ENCODE data around the gene GJB4. TPM values are rescaled to one million over a fixed set of nuclear protein-coding genes. Genes with fewer than 3 reads are reported as not detected.
"Not testable (repeated sequence)": the region's sequence is repeated elsewhere in the genome, so short reads cannot be mapped to it uniquely, and the experiment has no call there.

GJB4 gene
- total RNA-seq, result not detected

GRCh38 chr1:34759503-34760357 is at the start of gene GJB4:
TSS of gene GJB4 (plus strand) at chr1:34759740. CDS start at chr1:34761255, 1,515 bp downstream.
- CTCF ChIA-PET, result no interaction called here
- H3K9me3 Mint-ChIP-seq, result no peaks in the 10 kb centered on the region
- H3K36me3 Mint-ChIP-seq (ENCODE audit: low read depth), result no peaks in the 10 kb centered on the region
- no peak within 1 kb of the TSS for H3K4me3 Mint-ChIP-seq
- no peak for DNase-seq
- H3K27me3 Mint-ChIP-seq (ENCODE audit: low read depth), result peaks cover 2% of the 10 kb centered on the region
- no peaks in the 10 kb centered on the region for H3K4me1 Mint-ChIP-seq (ENCODE audit: low read depth)
- intact Hi-C loops (cut with micrococcal nuclease), result no loop called here
- no peak within 1 kb of the TSS for H3K27ac Mint-ChIP-seq

GRCh38 chr1:34710812-34711211 is 48.7 kb upstream of the GJB4 start:
- H3K4me3 Mint-ChIP-seq, result no peak overlapping the region
- no peaks in the 10 kb centered on the region for H3K9me3 Mint-ChIP-seq
- DNase-seq, result no peak
- no peak overlapping the region for H3K27ac Mint-ChIP-seq
- peaks cover under 1% of the 10 kb centered on the region for H3K27me3 Mint-ChIP-seq (ENCODE audit: low read depth)
- no peaks in the 10 kb centered on the region for H3K4me1 Mint-ChIP-seq (ENCODE audit: low read depth)
- intact Hi-C loops (cut with micrococcal nuclease), result no loop called here
- CTCF ChIA-PET, result no interaction called here
- H3K36me3 Mint-ChIP-seq (ENCODE audit: low read depth), result no peaks in the 10 kb centered on the region

GRCh38 chr1:34711485-34711884 is 48.1 kb upstream of the GJB4 start:
- DNase-seq, result no peak
- H3K27me3 Mint-ChIP-seq (ENCODE audit: low read depth), result peaks cover 3% of the 10 kb centered on the region
- CTCF ChIA-PET, result no interaction called here
- H3K9me3 Mint-ChIP-seq, result no peaks in the 10 kb centered on the region
- no peak overlapping the region for H3K4me3 Mint-ChIP-seq
- no peak overlapping the region for H3K27ac Mint-ChIP-seq
- H3K4me1 Mint-ChIP-seq (ENCODE audit: low read depth), result no peaks in the 10 kb centered on the region
- no peaks in the 10 kb centered on the region for H3K36me3 Mint-ChIP-seq (ENCODE audit: low read depth)
- intact Hi-C loops (cut with micrococcal nuclease), result no loop called here

- CTCF ChIA-PET, result no interaction called here
- intact Hi-C loops (cut with micrococcal nuclease), result no loop called here
- H3K9me3 Mint-ChIP-seq, result no peaks in the 10 kb centered on the region
- no peak overlapping the region for H3K4me3 Mint-ChIP-seq
- H3K4me1 Mint-ChIP-seq (ENCODE audit: low read depth), result no peaks in the 10 kb centered on the region
- H3K27ac Mint-ChIP-seq, result no peak overlapping the region
- no peaks in the 10 kb centered on the region for H3K36me3 Mint-ChIP-seq (ENCODE audit: low read depth)
- H3K27me3 Mint-ChIP-seq (ENCODE audit: low read depth), result peaks cover 3% of the 10 kb centered on the region
- no peak for DNase-seq
Measured at GRCh38 chr1:34712007-34712688, 47.4 kb upstream of the GJB4 start.

- DNase-seq, result no peak
- Mint-ChIP-seq H3K36me3 (ENCODE audit: low read depth) (no peaks in the 10 kb centered on the region), H3K9me3 (no peaks in the 10 kb centered on the region), H3K4me1 (ENCODE audit: low read depth) (no peaks in the 10 kb centered on the region), H3K27ac (no peak overlapping the region), H3K27me3 (ENCODE audit: low read depth) (peaks cover 7% of the 10 kb centered on the region), H3K4me3 (no peak overlapping the region)
- intact Hi-C loops (cut with micrococcal nuclease), result no loop called here
- CTCF ChIA-PET, result no interaction called here
Measured at GRCh38 chr1:34713443-34713842, 46.1 kb upstream of the GJB4 start.

- no peak overlapping the region for H3K4me3 Mint-ChIP-seq
- no peaks in the 10 kb centered on the region for H3K36me3 Mint-ChIP-seq (ENCODE audit: low read depth)
- no peaks in the 10 kb centered on the region for H3K4me1 Mint-ChIP-seq (ENCODE audit: low read depth)
- H3K27me3 Mint-ChIP-seq (ENCODE audit: low read depth), result peaks cover 7% of the 10 kb centered on the region
- intact Hi-C loops (cut with micrococcal nuclease), result no loop called here
- DNase-seq, result no peak
- no peaks in the 10 kb centered on the region for H3K9me3 Mint-ChIP-seq
- no peak overlapping the region for H3K27ac Mint-ChIP-seq
- CTCF ChIA-PET, result no interaction called here
Measured at GRCh38 chr1:34714386-34714785, 45.2 kb upstream of the GJB4 start.

GRCh38 chr1:34715139-34715538 is 44.4 kb upstream of the GJB4 start:
- Mint-ChIP-seq H3K4me1 (ENCODE audit: low read depth) (no peaks in the 10 kb centered on the region), H3K9me3 (no peaks in the 10 kb centered on the region), H3K4me3 (no peak overlapping the region), H3K27me3 (ENCODE audit: low read depth) (peaks cover 9% of the 10 kb centered on the region), H3K27ac (no peak overlapping the region), H3K36me3 (ENCODE audit: low read depth) (no peaks in the 10 kb centered on the region)
- CTCF ChIA-PET, result no interaction called here
- no peak for DNase-seq
- intact Hi-C loops (cut with micrococcal nuclease), result no loop called here

GRCh38 chr1:34721241-34721640 is 38.3 kb upstream of the GJB4 start:
- Mint-ChIP-seq H3K27me3 (ENCODE audit: low read depth) (peaks cover 18% of the 10 kb centered on the region), H3K4me3 (no peak overlapping the region), H3K4me1 (ENCODE audit: low read depth) (no peaks in the 10 kb centered on the region), H3K9me3 (no peaks in the 10 kb centered on the region), H3K27ac (no peak overlapping the region), H3K36me3 (ENCODE audit: low read depth) (no peaks in the 10 kb centered on the region)
- CTCF ChIA-PET, result interaction anchor here (0.9 kb wide), 1 partner anchor 23 kb away, joined by 3 read pairs; no protein-coding TSS in a partner anchor
- no peak for DNase-seq
- intact Hi-C loops (cut with micrococcal nuclease), result no loop called here

- Mint-ChIP-seq H3K9me3 (no peaks in the 10 kb centered on the region), H3K27me3 (ENCODE audit: low read depth) (peaks cover 18% of the 10 kb centered on the region), H3K36me3 (ENCODE audit: low read depth) (no peaks in the 10 kb centered on the region), H3K4me1 (ENCODE audit: low read depth) (no peaks in the 10 kb centered on the region), H3K4me3 (no peak overlapping the region), H3K27ac (no peak overlapping the region)
- no peak for DNase-seq
- intact Hi-C loops (cut with micrococcal nuclease), result no loop called here
- CTCF ChIA-PET, result interaction anchor here (0.9 kb wide), 2 partner anchors 23 to 45 kb away, joined by 3 read pairs; no protein-coding TSS in a partner anchor
Measured at GRCh38 chr1:34721646-34722355, 37.7 kb upstream of the GJB4 start.

- CTCF ChIA-PET, result no interaction called here
- intact Hi-C loops (cut with micrococcal nuclease), result no loop called here
- DNase-seq, result no peak
- Mint-ChIP-seq H3K36me3 (ENCODE audit: low read depth) (no peaks in the 10 kb centered on the region), H3K27ac (no peak overlapping the region), H3K9me3 (no peaks in the 10 kb centered on the region), H3K27me3 (ENCODE audit: low read depth) (peaks cover 8% of the 10 kb centered on the region), H3K4me1 (ENCODE audit: low read depth) (no peaks in the 10 kb centered on the region), H3K4me3 (no peak overlapping the region)
Measured at GRCh38 chr1:34726861-34727260, 32.7 kb upstream of the GJB4 start.

GRCh38 chr1:34730485-34730884 is 29.1 kb upstream of the GJB4 start:
- no peak for DNase-seq
- Mint-ChIP-seq H3K36me3 (ENCODE audit: low read depth) (no peaks in the 10 kb centered on the region), H3K27me3 (ENCODE audit: low read depth) (peaks cover 2% of the 10 kb centered on the region), H3K4me3 (no peak overlapping the region), H3K27ac (no peak overlapping the region), H3K9me3 (no peaks in the 10 kb centered on the region), H3K4me1 (ENCODE audit: low read depth) (no peaks in the 10 kb centered on the region)
- intact Hi-C loops (cut with micrococcal nuclease), result no loop called here
- CTCF ChIA-PET, result no interaction called here

GRCh38 chr1:34732831-34733230 is 26.7 kb upstream of the GJB4 start:
- H3K36me3 Mint-ChIP-seq (ENCODE audit: low read depth); DNase-seq; CTCF ChIA-PET; H3K27ac Mint-ChIP-seq; intact Hi-C loops (cut with micrococcal nuclease); H3K27me3 Mint-ChIP-seq (ENCODE audit: low read depth); H3K4me1 Mint-ChIP-seq (ENCODE audit: low read depth); H3K9me3 Mint-ChIP-seq; H3K4me3 Mint-ChIP-seq: not testable (repeated sequence)

Measured in activated naive CD4-positive, alpha-beta T cell treated with anti-CD3 and anti-CD28 coated beads for 36 hours (primary cell).